K562 (cell line): ENCODE measurements around the gene NTM.

Experiments used
- HIVEP1 ChIP-seq: fragments of 250-450 bp; sonication (Bioruptor Pico); IDR thresholded peaks from 2 replicates; pipeline ENCODE4 v1.4.0; 2020; ENCODE audit warnings: mild to moderate bottlenecking
- JUNB ChIP-seq: fragments of 450-650 bp; formaldehyde crosslinking; conservative IDR thresholded peaks from 2 replicates; pipeline ENCODE4 v1.4.0; 2020; ENCODE audit warnings: mild to moderate bottlenecking
- MYC ChIP-seq, 2 experiments: fragments of 250-450 bp in 1 of 2; sonication (Bioruptor Pico) in 1 of 2; IDR thresholded peaks; 2 replicates each; pipeline versions ENCODE4 v1.5.1 to v1.6.1; 2012 to 2021; ENCODE audit warnings: low read depth in 2 of 2, borderline replicate concordance in 1 of 2, improper control_type of control experiment in 1 of 2, low read length in 1 of 2, mild to moderate bottlenecking in 1 of 2, moderate library complexity in 1 of 2
- POLR2A ChIP-seq: fragments of 450-650 bp; conservative IDR thresholded peaks from 2 replicates; pipeline ENCODE4 v1.6.1; 2016
- POU5F1 ChIP-seq: fragments of 150-350 bp; IDR thresholded peaks from 2 replicates; pipeline ENCODE4 v1.6.1; 2014; ENCODE audit warnings: borderline replicate concordance, low read length, low read depth, mild to moderate bottlenecking; ENCODE audit not compliant: partially characterized antibody
- TAF9B ChIP-seq: fragments of 450-650 bp; IDR thresholded peaks from 2 replicates; pipeline ENCODE4 v1.6.1; 2018; ENCODE audit warnings: mild to moderate bottlenecking; ENCODE audit not compliant: partially characterized antibody
- TFE3 ChIP-seq: fragments of 450-650 bp; formaldehyde crosslinking; IDR thresholded peaks from 2 replicates; pipeline ENCODE4 v1.4.0; 2020; ENCODE audit warnings: mild to moderate bottlenecking, mixed read lengths
- ZNF140 ChIP-seq: fragments of 250-450 bp; sonication (Bioruptor Pico); IDR thresholded peaks from 2 replicates; pipeline ENCODE4 v1.8.0; 2021; ENCODE audit warnings: moderate library complexity, mild to moderate bottlenecking, inconsistent platforms

GRCh38 chr11:131583421-131583820 is 213.0 kb downstream of the NTM start:
- no peak for TF ChIP-seq ZNF140
- no peak for TF ChIP-seq TFE3 (CRISPR knock-in tag)
- no peak for TF ChIP-seq POLR2A
- no peak for TF ChIP-seq JUNB
- TF ChIP-seq HIVEP1 (CRISPR knock-in tag), result no peak
- no peak for TF ChIP-seq TAF9B
- TF ChIP-seq MYC (IDR thresholded peaks at IDR 0.05; ENCODE audit: low read depth, low read length), result no peak
- no peak for TF ChIP-seq MYC (CRISPR knock-in tag; IDR thresholded peaks at IDR 0.05; ENCODE audit: borderline replicate concordance, low read depth)
- TF ChIP-seq POU5F1, result no peak
